Sigmoid colon (tissue), 4 donors: ENCODE measurements around the gene PLPPR2.

Experiments
- CTCF ChIP-seq, 4 experiments: fragments of 450-650 bp in 3 of 4; fragments of 200-600 bp in 1 of 4; IDR thresholded peaks; one replicate each; pipeline ENCODE4 v1.5.1; 2016 to 2019; ENCODE audit warnings: antibody characterized with exemption in 4 of 4, mild to moderate bottlenecking in 3 of 4, moderate library complexity in 2 of 4
- EP300 ChIP-seq, 4 donors: sonication (generic); formaldehyde crosslinking; IDR thresholded peaks; one replicate each; pipeline ENCODE4 v1.6.1; 2017; ENCODE audit warnings: antibody characterized with exemption in 4 of 4
- POLR2A ChIP-seq, 2 donors: fragments of 450-650 bp; IDR thresholded peaks; one replicate each; pipeline ENCODE4 v1.6.1; 2016; ENCODE audit warnings: antibody characterized with exemption in 2 of 2, mild to moderate bottlenecking in 2 of 2, moderate library complexity in 2 of 2

- TF ChIP-seq EP300 (IDR thresholded peaks at IDR 0.05) (no peak), CTCF (IDR thresholded peaks at IDR 0.05) (no peak), POLR2A (IDR thresholded peaks at IDR 0.05) (no peak)
Observed at GRCh38 chr19:11387162-11388034, 32.2 kb downstream of the PLPPR2 start.
